SK-N-SH treated with all-trans-retinoic acid at 6 μM for 48 hours (cell line): ENCODE results near the gene FNDC7.

Experiments
- ATAC-seq: fragments of 200-7000 bp; cut with Tn5 transposase; 3 replicates; pipeline ENCODE4 v1.9.1; 2020; ENCODE audit warnings: mild to moderate bottlenecking, moderate library complexity
- ARNTL ChIP-seq: fragments of 450-650 bp; formaldehyde crosslinking; IDR thresholded peaks from 2 replicates; pipeline ENCODE4 v1.5.0; 2020; ENCODE audit warnings: low read depth, mild to moderate bottlenecking, moderate library complexity, borderline replicate concordance
- BACH2 ChIP-seq: fragments of 250-450 bp; sonication (Bioruptor Pico); IDR thresholded peaks from 2 replicates; pipeline ENCODE4 v1.9.0; 2021; ENCODE audit warnings: mild to moderate bottlenecking, borderline replicate concordance
- CREB5 ChIP-seq: fragments of 250-450 bp; sonication (Bioruptor Pico); IDR thresholded peaks from 2 replicates; pipeline ENCODE4 v1.5.1; 2020; ENCODE audit warnings: low read depth, mild to moderate bottlenecking, moderate library complexity
- CSDC2 ChIP-seq: fragments of 250-450 bp; sonication (Bioruptor Pico); IDR thresholded peaks from 2 replicates; pipeline ENCODE4 v1.5.0; 2020; ENCODE audit warnings: mild to moderate bottlenecking, moderate library complexity
- CSRNP3 ChIP-seq: fragments of 250-450 bp; sonication (Bioruptor Pico); IDR thresholded peaks from 2 replicates; pipeline ENCODE4 v1.5.1; 2021; ENCODE audit warnings: mild to moderate bottlenecking, moderate library complexity
- ESRRG ChIP-seq: fragments of 250-450 bp; sonication (Bioruptor Pico); IDR thresholded peaks from 2 replicates; pipeline ENCODE4 v1.6.1; 2021; ENCODE audit warnings: mild to moderate bottlenecking
- GLIS3 ChIP-seq: fragments of 250-450 bp; sonication (Bioruptor Pico); IDR thresholded peaks from 2 replicates; pipeline ENCODE4 v1.5.0; 2020; ENCODE audit warnings: mild to moderate bottlenecking, moderate library complexity
- ISL1 ChIP-seq: fragments of 250-450 bp; sonication (Bioruptor Pico); IDR thresholded peaks from 2 replicates; pipeline ENCODE4 v2.1.2; 2022; ENCODE audit warnings: mild to moderate bottlenecking, moderate library complexity
- OSR1 ChIP-seq: fragments of 250-450 bp; sonication (Bioruptor Pico); IDR thresholded peaks from 2 replicates; pipeline ENCODE4 v1.8.0; 2022; ENCODE audit warnings: moderate library complexity, mild to moderate bottlenecking, inconsistent platforms
- PATZ1 ChIP-seq: fragments of 250-450 bp; sonication (Bioruptor Pico); IDR thresholded peaks from 2 replicates; pipeline ENCODE4 v1.8.0; 2020; ENCODE audit warnings: mild to moderate bottlenecking, moderate library complexity, borderline replicate concordance
- POU6F1 ChIP-seq: fragments of 250-450 bp; sonication (Bioruptor Pico); IDR thresholded peaks from 2 replicates; pipeline ENCODE4 v1.8.0; 2021; ENCODE audit warnings: low read depth, mild to moderate bottlenecking, moderate library complexity, borderline replicate concordance
- PPARA ChIP-seq: fragments of 250-450 bp; sonication (Bioruptor Pico); IDR thresholded peaks from 2 replicates; pipeline ENCODE4 v1.5.0; 2020; ENCODE audit warnings: mild to moderate bottlenecking, borderline replicate concordance
- SNAI2 ChIP-seq: fragments of 250-450 bp; sonication (Bioruptor Pico); IDR thresholded peaks from 2 replicates; pipeline ENCODE4 v1.5.0; 2020; ENCODE audit warnings: mild to moderate bottlenecking, moderate library complexity
- TCF4 ChIP-seq: fragments of 250-450 bp; sonication (Bioruptor Pico); IDR thresholded peaks from 2 replicates; pipeline ENCODE4 v1.8.0; 2021; ENCODE audit warnings: mild to moderate bottlenecking, moderate library complexity, borderline replicate concordance
- TOX ChIP-seq: fragments of 250-450 bp; sonication (Bioruptor Pico); IDR thresholded peaks from 2 replicates; pipeline ENCODE4 v1.8.0; 2021; ENCODE audit warnings: mild to moderate bottlenecking, moderate library complexity, borderline replicate concordance
- TSHZ2 ChIP-seq: fragments of 250-450 bp; sonication (Bioruptor Pico); IDR thresholded peaks from 2 replicates; pipeline ENCODE4 v1.5.0; 2020; ENCODE audit warnings: mild to moderate bottlenecking, moderate library complexity
- ZC3H10 ChIP-seq: fragments of 250-450 bp; sonication (Bioruptor Pico); IDR thresholded peaks from 2 replicates; pipeline ENCODE4 v1.5.1; 2021; ENCODE audit warnings: mild to moderate bottlenecking, moderate library complexity
- ZFP3 ChIP-seq: fragments of 250-450 bp; sonication (Bioruptor Pico); IDR thresholded peaks from 2 replicates; pipeline ENCODE4 v1.5.0; 2020; ENCODE audit warnings: mild to moderate bottlenecking, moderate library complexity
- ZFP30 ChIP-seq: fragments of 450-650 bp; formaldehyde crosslinking; IDR thresholded peaks from 2 replicates; pipeline ENCODE4 v1.5.0; 2022; ENCODE audit warnings: mild to moderate bottlenecking, moderate library complexity
- ZNF565 ChIP-seq: fragments of 450-650 bp; formaldehyde crosslinking; conservative IDR thresholded peaks from 2 replicates; pipeline ENCODE4 v1.5.0; 2020; ENCODE audit warnings: low read depth, mild to moderate bottlenecking, moderate library complexity
- ZNF70 ChIP-seq: fragments of 450-650 bp; formaldehyde crosslinking; IDR thresholded peaks from 2 replicates; pipeline ENCODE4 v1.5.0; 2020; ENCODE audit warnings: mild to moderate bottlenecking, moderate library complexity

FNDC7 gene

GRCh38 chr1:108758796-108759195 is 46.1 kb downstream of the FNDC7 start (continued):
- no peak for TF ChIP-seq PATZ1 (CRISPR knock-in tag)
- TF ChIP-seq, all 23 proteins: peak for 0

- TF ChIP-seq BACH2: no peak
- no peak for TF ChIP-seq CSRNP3 (CRISPR knock-in tag)
- TF ChIP-seq OSR1: no peak
- TF ChIP-seq PATZ1 (CRISPR knock-in tag): no peak
- no peak for TF ChIP-seq CREB5 (CRISPR knock-in tag)
- no peak for TF ChIP-seq POU6F1 (CRISPR knock-in tag)
- no peak for TF ChIP-seq ESRRG (CRISPR knock-in tag)
- TF ChIP-seq CSDC2 (CRISPR knock-in tag): no peak
- no peak for TF ChIP-seq ZFP3 (CRISPR knock-in tag)
- TF ChIP-seq ISL1: no peak
These were observed 54.4 kb downstream of the FNDC7 start for GRCh38 chr1:108767115-108767514.

GRCh38 chr1:108767708-108768107 is 55.0 kb downstream of the FNDC7 start:
- TF ChIP-seq TSHZ2 (CRISPR knock-in tag) (no peak), ISL1 (no peak), CREB5 (CRISPR knock-in tag) (no peak), ZFP30 (no peak), ZC3H10 (no peak), TOX (CRISPR knock-in tag) (no peak), PATZ1 (CRISPR knock-in tag) (no peak), ZNF565 (CRISPR knock-in tag) (no peak), CSRNP3 (CRISPR knock-in tag) (no peak), PPARA (CRISPR knock-in tag) (no peak), TCF4 (CRISPR knock-in tag) (no peak), ZNF70 (CRISPR knock-in tag) (no peak), BACH2 (no peak), CSDC2 (CRISPR knock-in tag) (no peak), GLIS3 (CRISPR knock-in tag) (no peak), ESRRG (CRISPR knock-in tag) (no peak), ARNTL (CRISPR knock-in tag) (no peak), SNAI2 (CRISPR knock-in tag) (no peak)
- TF ChIP-seq, all 23 proteins: peak for 0
- no peak for ATAC-seq

More at GRCh38 chr1:108767115-108767514, 54.4 kb downstream of the FNDC7 start:
- ATAC-seq: no peak
